BE2C (cell line): ENCODE data around the gene BMP10.

Experiments used
- DNase-seq: peaks from one replicate; pipeline ENCODE4 v3.0.0-alpha.2; 2020
- H3K27me3 ChIP-seq: fragments of 250-450 bp; sonication (Bioruptor Pico); 2 replicates; pipeline ENCODE4 v1.5.1; 2020; ENCODE audit warnings: mild to moderate bottlenecking
- H3K36me3 ChIP-seq: fragments of 250-450 bp; sonication (Bioruptor Pico); 2 replicates; pipeline ENCODE4 v1.5.1; 2020; ENCODE audit warnings: mild to moderate bottlenecking
- H3K4me1 ChIP-seq: fragments of 250-450 bp; sonication (Bioruptor Pico); 2 replicates; pipeline ENCODE4 v1.5.1; 2020
- H3K4me3 ChIP-seq: 2 replicates; pipeline ENCODE4 v1.5.1; 2011; ENCODE audit warnings: low read depth, low read length
- H3K9me3 ChIP-seq: fragments of 250-450 bp; sonication (Bioruptor Pico); 2 replicates; pipeline ENCODE4 v1.5.1; 2020
- CTCF ChIP-seq: IDR thresholded peaks from 2 replicates; pipeline ENCODE4 v1.5.1; 2012; ENCODE audit warnings: mild to moderate bottlenecking, low read depth, low read length

BMP10 gene

GRCh38 chr2:68878071-68878711 is 7.0 kb upstream of the BMP10 start:
- Histone ChIP-seq H3K36me3 (no peaks in the 10 kb centered on the region), H3K27me3 (no peaks in the 10 kb centered on the region), H3K4me1 (no peaks in the 10 kb centered on the region), H3K4me3 (no peak overlapping the region), H3K9me3 (no peaks in the 10 kb centered on the region)
- DNase-seq, result no peak
- no peak for TF ChIP-seq CTCF

GRCh38 chr2:68877079-68877772 is 6.0 kb upstream of the BMP10 start:
- Histone ChIP-seq H3K27me3 (no peaks in the 10 kb centered on the region), H3K36me3 (no peaks in the 10 kb centered on the region), H3K4me1 (no peaks in the 10 kb centered on the region), H3K9me3 (no peaks in the 10 kb centered on the region), H3K4me3 (no peak overlapping the region)
- no peak for TF ChIP-seq CTCF
- DNase-seq, result no peak

GRCh38 chr2:68870215-68870614 is 982 bp downstream of the BMP10 start:
- H3K36me3 ChIP-seq, result no peaks in the 10 kb centered on the region
- TF ChIP-seq CTCF, result no peak
- H3K4me1 ChIP-seq, result no peaks in the 10 kb centered on the region
- H3K9me3 ChIP-seq, result no peaks in the 10 kb centered on the region
- H3K27me3 ChIP-seq, result no peaks in the 10 kb centered on the region
- H3K4me3 ChIP-seq, result no peak overlapping the region
- DNase-seq, result no peak

GRCh38 chr2:68865108-68865507 is 6.1 kb downstream of the BMP10 start:
- Histone ChIP-seq H3K9me3 (no peaks in the 10 kb centered on the region), H3K36me3 (no peaks in the 10 kb centered on the region), H3K4me1 (no peaks in the 10 kb centered on the region), H3K27me3 (no peaks in the 10 kb centered on the region), H3K4me3 (no peak overlapping the region)
- TF ChIP-seq CTCF, result no peak
- no peak for DNase-seq

GRCh38 chr2:68863996-68864395 is 7.2 kb downstream of the BMP10 start:
- Histone ChIP-seq H3K4me3 (no peak overlapping the region), H3K27me3 (no peaks in the 10 kb centered on the region), H3K9me3 (no peaks in the 10 kb centered on the region), H3K36me3 (no peaks in the 10 kb centered on the region), H3K4me1 (no peaks in the 10 kb centered on the region)
- no peak for TF ChIP-seq CTCF
- no peak for DNase-seq

- no peak overlapping the region for H3K4me3 ChIP-seq
- no peak for DNase-seq
- H3K4me1 ChIP-seq, result no peaks in the 10 kb centered on the region
- TF ChIP-seq CTCF, result no peak
- no peaks in the 10 kb centered on the region for H3K27me3 ChIP-seq
- no peaks in the 10 kb centered on the region for H3K9me3 ChIP-seq
- H3K36me3 ChIP-seq, result no peaks in the 10 kb centered on the region
These were observed 8.3 kb downstream of the BMP10 start for GRCh38 chr2:68862889-68863288.
